ENCODE measurements around the gene NKX6-2. TPM values are rescaled to one million over a fixed set of nuclear protein-coding genes. Genes with fewer than 3 reads are reported as not detected.

NKX6-2 gene
- total RNA-seq, 1 donor from 2014 or later, result not detected

- Histone ChIP-seq H4K20me1 (ENCODE audit: low read depth) (no peaks in the 10 kb centered on the region), H3K36me3 (no peaks in the 10 kb centered on the region), H3K9me3 (ENCODE audit: low read depth) (no peaks in the 10 kb centered on the region), H3K79me2 (ENCODE audit: low read depth) (no peaks in the 10 kb centered on the region), H3K27ac (no peak overlapping the region), H2AFZ (replicated peaks) (no peak overlapping the region), H3F3A (ENCODE audit: low read depth) (no peaks in the 10 kb centered on the region), H3K9ac (no peak overlapping the region), H3K27me3 (no peaks in the 10 kb centered on the region), H3K4me2 (no peak overlapping the region), H3K4me1 (no peaks in the 10 kb centered on the region), H3K4me3 (no peak overlapping the region)
- DNase-seq (ENCODE audit: low spot score), result no peak
- peaks cover 5% of the 10 kb centered on the region for H3K27me3 Mint-ChIP-seq (ENCODE audit: insufficient read depth, low read depth)
- no peak overlapping the region for H3K27ac Mint-ChIP-seq
- H3K4me3 Mint-ChIP-seq, result no peak overlapping the region
- no peaks in the 10 kb centered on the region for H3K9me3 Mint-ChIP-seq
- H3K36me3 Mint-ChIP-seq, result no peaks in the 10 kb centered on the region
- TF ChIP-seq EZH2phosphoT487 (IDR thresholded peaks at IDR 0.05), result no peak
- TF ChIP-seq CTCF (IDR thresholded peaks at IDR 0.05), result no peak
- peaks cover 8% of the 10 kb centered on the region for H3K4me1 Mint-ChIP-seq
Observed at GRCh38 chr10:132803416-132804210, 17.7 kb upstream of the NKX6-2 start.

GRCh38 chr10:132802694-132803320 lies 16.9 kb upstream of the NKX6-2 start:
- Histone ChIP-seq H3K9ac (no peak overlapping the region), H3K4me1 (no peaks in the 10 kb centered on the region), H3K27me3 (no peaks in the 10 kb centered on the region), H3K27ac (no peak overlapping the region), H3K79me2 (ENCODE audit: low read depth) (no peaks in the 10 kb centered on the region), H3K4me3 (no peak overlapping the region), H3K36me3 (no peaks in the 10 kb centered on the region), H3K4me2 (no peak overlapping the region), H2AFZ (replicated peaks) (no peak overlapping the region), H3K9me3 (ENCODE audit: low read depth) (no peaks in the 10 kb centered on the region), H4K20me1 (ENCODE audit: low read depth) (no peaks in the 10 kb centered on the region), H3F3A (ENCODE audit: low read depth) (no peaks in the 10 kb centered on the region)
- H3K27ac Mint-ChIP-seq, result no peak overlapping the region
- peak; percentile 48 for DNase-seq (ENCODE audit: low spot score)
- no peak overlapping the region for H3K4me3 Mint-ChIP-seq
- TF ChIP-seq CTCF (IDR thresholded peaks at IDR 0.05) (peak; percentile 38), EZH2phosphoT487 (IDR thresholded peaks at IDR 0.05) (no peak)
- peaks cover 8% of the 10 kb centered on the region for H3K4me1 Mint-ChIP-seq
- peaks cover 7% of the 10 kb centered on the region for H3K27me3 Mint-ChIP-seq (ENCODE audit: insufficient read depth, low read depth)
- H3K36me3 Mint-ChIP-seq, result no peaks in the 10 kb centered on the region
- H3K9me3 Mint-ChIP-seq, result no peaks in the 10 kb centered on the region

- peaks cover 8% of the 10 kb centered on the region for H3K4me1 Mint-ChIP-seq
- peaks cover 7% of the 10 kb centered on the region for H3K27me3 ChIP-seq
- H3K27ac ChIP-seq, result no peak overlapping the region
- no peaks in the 10 kb centered on the region for H3K9me3 ChIP-seq (ENCODE audit: low read depth)
- no peaks in the 10 kb centered on the region for H4K20me1 ChIP-seq (ENCODE audit: low read depth)
- no peak overlapping the region for H3K4me3 ChIP-seq
- TF ChIP-seq CTCF (IDR thresholded peaks at IDR 0.05), result no peak
- no peak for TF ChIP-seq EZH2phosphoT487 (IDR thresholded peaks at IDR 0.05)
- TF ChIP-seq EZH2 (IDR thresholded peaks at IDR 0.05), result no peak
- H3K79me2 ChIP-seq (ENCODE audit: low read depth), result no peaks in the 10 kb centered on the region
- no peak overlapping the region for H2AFZ ChIP-seq (replicated peaks)
- H3K27me3 Mint-ChIP-seq (ENCODE audit: insufficient read depth, low read depth), result peaks cover 9% of the 10 kb centered on the region
- H3K4me2 ChIP-seq, result no peak overlapping the region
- no peaks in the 10 kb centered on the region for H3K9me3 Mint-ChIP-seq
- H3K9ac ChIP-seq, result no peak overlapping the region
- no peaks in the 10 kb centered on the region for H3K36me3 Mint-ChIP-seq
- H3K27ac Mint-ChIP-seq, result no peak overlapping the region
- H3K4me3 Mint-ChIP-seq, result no peak overlapping the region
- H3K36me3 ChIP-seq, result no peaks in the 10 kb centered on the region
- H3K4me1 ChIP-seq, result no peaks in the 10 kb centered on the region
- no peak for DNase-seq (ENCODE audit: low spot score)
- H3F3A ChIP-seq (ENCODE audit: low read depth), result no peaks in the 10 kb centered on the region
Observed at GRCh38 chr10:132802048-132802447, 16.1 kb upstream of the NKX6-2 start.

Measured in neural progenitor cell (in vitro differentiated cells).